Brain microvascular endothelial cell (primary cell): ENCODE measurements around the gene CSF2.

Experiments
- DNase-seq: peaks from one replicate; pipeline ENCODE4 v3.0.0-alpha.2; 2020
- H3K27ac ChIP-seq: fragments of 250-450 bp; sonication (Bioruptor Pico); 2 replicates; pipeline ENCODE4 v1.5.1; 2020; ENCODE audit warnings: mild to moderate bottlenecking, moderate library complexity
- H3K27me3 ChIP-seq: fragments of 250-450 bp; sonication (Bioruptor Pico); replicated peaks from 2 replicates; pipeline ENCODE4 v1.5.1; 2020; ENCODE audit warnings: mild to moderate bottlenecking
- H3K36me3 ChIP-seq: fragments of 250-450 bp; sonication (Bioruptor Pico); replicated peaks from 2 replicates; pipeline ENCODE4 v1.5.1; 2020; ENCODE audit warnings: mild to moderate bottlenecking
- H3K4me3 ChIP-seq: 2 replicates; pipeline ENCODE4 v1.5.1; 2011; ENCODE audit warnings: low read depth, mild to moderate bottlenecking, control low read depth, low read length, moderate library complexity
- CTCF ChIP-seq: IDR thresholded peaks from 2 replicates; pipeline ENCODE4 v1.5.1; 2011; ENCODE audit warnings: low read depth, mild to moderate bottlenecking, moderate library complexity, low read length, control low read depth, inconsistent platforms; ENCODE audit errors: missing control alignments
- in situ Hi-C: cut with HindIII; loops from 2 replicates; pipeline ENCODE4 v1.10.0; 2017; ENCODE audit warnings: low sequenced_read_pairs, low pct_ligation_motif_present

CSF2 gene

GRCh38 chr5:132059043-132059695 is 14.4 kb upstream of the CSF2 start:
- Histone ChIP-seq H3K27ac (no peak overlapping the region), H3K4me3 (no peak overlapping the region), H3K36me3 (no peaks in the 10 kb centered on the region), H3K27me3 (no peaks in the 10 kb centered on the region)
- DNase-seq, result no peak
- no peak for TF ChIP-seq CTCF
- in situ Hi-C loops, result no loop called here

DNA sequence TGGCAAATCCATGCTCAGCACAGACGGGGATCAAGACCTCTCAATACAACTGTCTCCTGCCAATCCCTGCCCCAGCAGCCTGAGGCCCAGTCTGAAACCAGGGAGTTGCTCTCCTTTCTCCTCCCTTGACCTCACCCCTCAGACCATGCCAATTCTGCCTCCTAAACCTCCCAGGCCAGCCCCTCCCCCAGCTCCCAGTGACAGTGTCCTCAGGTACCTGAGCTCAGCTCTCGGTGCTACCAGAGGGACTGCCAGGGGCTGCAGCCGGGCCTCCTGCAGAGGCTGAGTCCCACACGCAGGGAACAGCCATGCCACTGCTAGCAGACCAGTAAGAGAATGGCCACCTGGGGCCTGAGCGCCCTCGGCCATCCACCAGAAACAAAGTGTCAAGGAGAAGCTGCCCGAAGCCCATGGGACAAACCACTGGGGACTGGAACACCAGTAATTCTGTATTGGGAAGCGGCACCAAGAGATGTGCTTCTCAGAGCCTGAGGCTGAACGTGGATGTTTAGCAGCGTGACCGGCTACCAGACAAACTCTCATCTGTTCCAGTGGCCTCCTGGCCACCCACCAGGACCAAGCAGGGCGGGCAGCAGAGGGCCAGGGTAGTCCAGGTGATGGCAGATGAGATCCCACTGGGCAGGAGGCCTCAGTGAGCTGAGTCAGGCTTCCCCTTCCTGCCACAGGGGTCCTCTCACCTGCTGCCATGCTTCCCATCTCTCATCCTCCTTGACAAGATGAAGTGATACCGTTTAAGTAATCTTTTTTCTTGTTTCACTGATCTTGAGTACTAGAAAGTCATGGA is 13.7 kb upstream of the CSF2 start:
- Histone ChIP-seq H3K27me3 (no peaks in the 10 kb centered on the region), H3K36me3 (no peaks in the 10 kb centered on the region), H3K4me3 (no peak overlapping the region), H3K27ac (no peak overlapping the region)
- no peak for TF ChIP-seq CTCF
- in situ Hi-C loops, result no loop called here
- DNase-seq, result no peak

GRCh38 chr5:132060501-132061161 is 13.0 kb upstream of the CSF2 start, which contains the start of gene IL3:
Gene IL3 (plus strand): TSS chr5:132060655. CDS start chr5:132060707, 52 bp downstream.
- H3K4me3 ChIP-seq, result no peak within 1 kb of the TSS
- no peak within 1 kb of the TSS for H3K27ac ChIP-seq
- no peak for DNase-seq
- no peak for TF ChIP-seq CTCF
- in situ Hi-C loops, result no loop called here
- no peaks in the 10 kb centered on the region for H3K27me3 ChIP-seq
- H3K36me3 ChIP-seq, result no peaks in the 10 kb centered on the region

DNA sequence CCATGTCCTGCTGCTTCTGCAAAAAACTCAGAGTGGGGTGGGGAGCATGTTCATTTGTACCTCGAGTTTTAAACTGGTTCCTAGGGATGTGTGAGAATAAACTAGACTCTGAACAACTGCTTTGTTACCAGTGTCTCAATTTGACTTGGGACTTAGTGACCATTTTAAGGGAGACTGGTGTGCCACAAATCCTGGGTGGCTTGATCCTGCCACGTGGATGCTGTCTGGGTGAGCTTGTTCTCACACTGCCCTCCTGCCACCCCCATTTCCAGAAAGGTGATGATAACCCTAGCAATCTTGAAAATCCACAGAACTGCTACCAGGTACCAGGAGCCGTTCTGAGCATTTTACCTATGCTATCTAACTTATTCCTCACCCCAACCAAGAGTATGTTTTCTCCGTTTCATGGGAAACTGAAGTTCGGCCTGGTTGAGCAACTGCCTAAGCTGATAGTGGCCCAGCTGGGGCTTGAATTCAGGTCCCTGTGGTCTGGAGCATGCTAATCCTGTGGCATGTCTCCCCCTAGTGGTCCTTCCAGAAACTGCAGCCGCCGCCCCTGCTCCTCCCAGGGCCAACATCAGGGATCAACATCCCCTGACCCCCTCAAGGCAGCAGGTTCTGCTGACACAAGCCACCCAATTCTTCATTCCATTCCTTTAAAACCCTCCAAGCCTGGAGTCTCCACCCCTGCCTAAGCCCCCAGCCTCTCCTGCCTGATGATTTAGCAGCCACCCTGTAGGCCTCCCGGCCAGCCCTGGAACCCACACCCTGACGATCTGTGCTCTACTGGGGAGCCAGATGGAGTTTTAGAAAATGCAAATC is 10.3 kb upstream of the CSF2 start:
- no peaks in the 10 kb centered on the region for H3K27me3 ChIP-seq
- peak; percentile 99 for TF ChIP-seq CTCF
- H3K4me3 ChIP-seq, result no peak overlapping the region
- H3K36me3 ChIP-seq, result no peaks in the 10 kb centered on the region
- in situ Hi-C loops, result no loop called here
- DNase-seq, result peak; percentile 72
- H3K27ac ChIP-seq, result no peak overlapping the region

DNA sequence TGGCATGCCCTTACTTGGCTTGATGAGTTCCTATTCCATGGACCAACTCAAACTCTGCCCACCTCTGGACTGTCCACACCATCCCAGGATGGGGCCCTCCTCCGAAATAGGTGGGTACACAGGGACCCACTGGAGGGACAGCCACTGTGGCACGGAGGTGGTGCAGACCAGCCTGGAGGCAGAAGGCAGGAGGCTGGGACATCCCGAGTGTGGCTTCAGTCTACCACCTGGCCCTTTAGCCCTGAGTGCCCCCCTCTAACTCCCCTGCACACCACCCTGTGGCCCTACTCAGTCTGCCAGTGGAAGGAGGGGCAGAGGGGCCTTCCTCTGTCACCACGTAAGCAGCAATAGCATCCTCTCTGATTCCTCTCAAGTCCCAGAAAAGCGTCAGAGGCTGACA is 9.4 kb upstream of the CSF2 start:
- DNase-seq, result no peak
- Histone ChIP-seq H3K4me3 (no peak overlapping the region), H3K27ac (no peak overlapping the region), H3K36me3 (no peaks in the 10 kb centered on the region), H3K27me3 (no peaks in the 10 kb centered on the region)
- no peak for TF ChIP-seq CTCF
- in situ Hi-C loops, result no loop called here
